Tibial artery (tissue), 4 donors: Measurements from ENCODE around the gene ASB15.
"Not testable (repeated sequence)": the region's sequence is repeated elsewhere in the genome, so short reads cannot be mapped to it uniquely, and the experiment has no call there.

Experiments
- DNase-seq, 2 donors: peaks; one replicate each; pipeline ENCODE4 v3.0.0-alpha.2; 2019
- H3K27ac ChIP-seq, 2 donors: fragments of 200-600 bp; sonication (generic) in 1 of 2; 1 replicate in 1 of 2; 2 replicates in 1 of 2; pipeline ENCODE4 v1.5.1; 2018 to 2019; ENCODE audit warnings: mild to moderate bottlenecking in 1 of 2
- H3K27me3 ChIP-seq, 2 donors: fragments of 200-600 bp; sonication (generic) in 1 of 2; one replicate each; pipeline versions ENCODE4 v1.5.1 to v1.6.0; 2016 to 2019
- H3K36me3 ChIP-seq, 3 donors: fragments of 200-600 bp; sonication (generic) in 2 of 3; one replicate each; pipeline ENCODE4 v1.5.1; 2016 to 2019; ENCODE audit warnings: mild to moderate bottlenecking in 2 of 3
- H3K4me1 ChIP-seq, 4 donors: fragments of 200-600 bp; sonication (generic) in 2 of 4; 1 replicate in 3 of 4; 2 replicates in 1 of 4; pipeline ENCODE4 v1.5.1; 2016 to 2019
- H3K4me3 ChIP-seq, 2 donors: fragments of 200-600 bp; sonication (generic) in 1 of 2; 1 replicate in 1 of 2; 2 replicates in 1 of 2; pipeline ENCODE4 v1.5.1; 2018 to 2019; ENCODE audit warnings: mild to moderate bottlenecking in 2 of 2
- H3K9me3 ChIP-seq, 3 donors: fragments of 200-600 bp; sonication (generic) in 1 of 3; one replicate each; pipeline ENCODE4 v1.5.1; 2016 to 2019
- CTCF ChIP-seq, 2 experiments: fragments of 200-600 bp in 1 of 2; fragments of 450-650 bp in 1 of 2; IDR thresholded peaks; one replicate each; pipeline ENCODE4 v1.5.1; 2017 to 2019; ENCODE audit warnings: antibody characterized with exemption in 2 of 2, mild to moderate bottlenecking in 1 of 2, moderate library complexity in 1 of 2
- intact Hi-C: fragments of 100-400 bp; cut with DNase I; formaldehyde crosslinking; loops from one replicate; pipeline ENCODE4 v1.15.0; 2023; ENCODE audit warnings: low total_unique reads

Gene ASB15

GRCh38 chr7:123601530-123601929 is at the start of gene ASB15:
TSS of gene ASB15 (plus strand) at chr7:123601821. CDS start at chr7:123614503, 12,682 bp downstream.
- no peaks in the 10 kb centered on the region for H3K9me3 ChIP-seq
- no peak within 1 kb of the TSS for H3K4me3 ChIP-seq
- no peak for DNase-seq

GRCh38 chr7:123552134-123552533 is 49.5 kb upstream of the ASB15 start:
- peaks cover 8 to 21% (median 11%) of the 10 kb centered on the region in 3 donors for H3K36me3 ChIP-seq
- H3K4me3 ChIP-seq, H3K9me3 ChIP-seq, DNase-seq, H3K27ac ChIP-seq, intact Hi-C loops, H3K27me3 ChIP-seq: not testable (repeated sequence)
- H3K4me1 ChIP-seq: peaks cover 0 to 41% (median 18%) of the 10 kb centered on the region in 4 donors

More at GRCh38 chr7:123601530-123601929, at the start of gene ASB15:
- no peak for TF ChIP-seq CTCF (IDR thresholded peaks at IDR 0.05)
- no peaks in the 10 kb centered on the region for H3K27me3 ChIP-seq
- intact Hi-C loops: no loop called here
- no peak within 1 kb of the TSS for H3K27ac ChIP-seq
- H3K4me1 ChIP-seq: no peaks in the 10 kb centered on the region
- H3K36me3 ChIP-seq: no peaks in the 10 kb centered on the region

DNA sequence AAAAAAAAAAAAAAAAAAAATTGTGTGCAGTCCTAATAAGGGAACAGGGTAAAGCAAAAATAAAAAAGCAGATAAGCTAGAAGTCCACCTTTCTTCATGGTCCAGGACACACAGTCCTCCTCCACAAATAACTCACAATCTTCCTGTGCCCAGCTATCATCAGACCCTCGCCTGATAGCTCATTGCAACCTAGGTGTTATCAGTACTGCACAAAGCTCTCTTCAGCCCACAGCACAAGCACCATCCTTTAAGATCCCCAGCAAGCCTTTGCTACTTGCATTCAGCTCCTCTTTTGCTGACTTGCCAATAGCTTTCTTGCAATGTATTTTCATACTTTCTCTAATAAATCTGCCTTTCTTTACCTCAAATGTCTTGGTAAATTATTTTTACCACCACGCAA is 49.0 kb upstream of the ASB15 start:
- DNase-seq: no peak
- intact Hi-C loops: no loop called here
- Histone ChIP-seq H3K27ac (no peak overlapping the region), H3K36me3 (peaks cover 8 to 21% (median 11%) of the 10 kb centered on the region in 3 donors), H3K27me3 (no peaks in the 10 kb centered on the region), H3K4me1 (peaks cover 0 to 41% (median 18%) of the 10 kb centered on the region in 4 donors), H3K9me3 (no peaks in the 10 kb centered on the region), H3K4me3 (no peak overlapping the region)
- TF ChIP-seq CTCF (IDR thresholded peaks at IDR 0.05): no peak

DNA sequence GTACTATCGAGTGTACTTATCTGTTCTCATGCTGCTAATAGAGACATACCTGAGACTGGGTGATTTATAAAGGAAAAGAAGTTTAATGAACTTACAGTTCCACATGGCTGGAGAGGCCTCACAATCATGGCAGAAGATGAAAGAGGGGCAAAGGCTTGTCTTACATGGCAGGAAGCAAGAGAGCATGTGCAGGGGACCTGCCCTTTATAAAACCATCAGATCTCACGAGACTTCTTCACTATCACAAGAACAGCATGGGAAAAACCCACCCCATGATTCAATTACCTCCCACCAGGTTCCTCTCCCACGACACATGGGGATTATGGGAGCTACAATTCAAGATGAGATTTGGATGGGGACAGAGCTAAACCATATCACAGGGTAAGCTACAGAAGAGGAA is 48.5 kb upstream of the ASB15 start:
- no peak for DNase-seq
- H3K4me1 ChIP-seq: peaks cover 0 to 41% (median 18%) of the 10 kb centered on the region in 4 donors
- H3K36me3 ChIP-seq: peaks cover 8 to 21% (median 11%) of the 10 kb centered on the region in 3 donors
- no peak overlapping the region for H3K27ac ChIP-seq
- H3K27me3 ChIP-seq: no peaks in the 10 kb centered on the region
- intact Hi-C loops: no loop called here
- TF ChIP-seq CTCF (IDR thresholded peaks at IDR 0.05): no peak
- H3K9me3 ChIP-seq: no peaks in the 10 kb centered on the region
- no peak overlapping the region for H3K4me3 ChIP-seq

DNA sequence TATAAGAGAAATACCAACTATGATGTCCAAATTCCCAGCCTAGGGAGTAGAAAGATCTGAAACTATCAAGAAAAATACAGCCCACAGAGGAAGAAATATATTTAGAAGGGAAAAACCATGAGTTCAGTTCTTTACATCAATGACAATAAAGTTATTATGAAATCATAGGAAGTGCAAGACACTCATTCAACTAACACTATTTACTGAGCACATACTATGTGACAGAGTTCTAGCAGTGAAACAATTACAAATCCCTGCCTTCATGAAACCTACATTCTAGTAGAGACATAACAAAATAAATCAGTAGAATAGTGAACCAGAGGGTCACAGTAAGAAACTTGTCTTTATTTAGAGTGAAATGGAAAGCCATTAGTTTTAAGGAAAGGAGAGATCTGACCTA is 46.1 kb upstream of the ASB15 start:
- peaks cover 0 to 8% (median 0%) of the 10 kb centered on the region in 3 donors for H3K36me3 ChIP-seq
- no peaks in the 10 kb centered on the region for H3K27me3 ChIP-seq
- H3K4me3 ChIP-seq: no peak overlapping the region
- H3K9me3 ChIP-seq: no peaks in the 10 kb centered on the region
- no peak overlapping the region for H3K27ac ChIP-seq
- no peak for TF ChIP-seq CTCF (IDR thresholded peaks at IDR 0.05)
- DNase-seq: no peak
- peaks cover 0 to 33% (median 18%) of the 10 kb centered on the region in 4 donors for H3K4me1 ChIP-seq
- intact Hi-C loops: no loop called here

- Histone ChIP-seq H3K27me3 (no peaks in the 10 kb centered on the region), H3K4me1 (peaks cover 0 to 33% (median 18%) of the 10 kb centered on the region in 4 donors), H3K9me3 (no peaks in the 10 kb centered on the region), H3K36me3 (peaks cover 0 to 8% (median 0%) of the 10 kb centered on the region in 3 donors), H3K4me3 (peak overlapping the region; percentile 94 to 96), H3K27ac (peak overlapping the region; percentile 88 to 94)
- intact Hi-C loops: loop anchor here (1.0 kb wide), 1 partner anchor 19 kb away; no protein-coding TSS in a partner anchor
- no peak for DNase-seq
- TF ChIP-seq CTCF (IDR thresholded peaks at IDR 0.05): no peak
These were observed 44.6 kb upstream of the ASB15 start for GRCh38 chr7:123557016-123557397.
